ENCODE results near the gene CSNK1D.

DNA sequence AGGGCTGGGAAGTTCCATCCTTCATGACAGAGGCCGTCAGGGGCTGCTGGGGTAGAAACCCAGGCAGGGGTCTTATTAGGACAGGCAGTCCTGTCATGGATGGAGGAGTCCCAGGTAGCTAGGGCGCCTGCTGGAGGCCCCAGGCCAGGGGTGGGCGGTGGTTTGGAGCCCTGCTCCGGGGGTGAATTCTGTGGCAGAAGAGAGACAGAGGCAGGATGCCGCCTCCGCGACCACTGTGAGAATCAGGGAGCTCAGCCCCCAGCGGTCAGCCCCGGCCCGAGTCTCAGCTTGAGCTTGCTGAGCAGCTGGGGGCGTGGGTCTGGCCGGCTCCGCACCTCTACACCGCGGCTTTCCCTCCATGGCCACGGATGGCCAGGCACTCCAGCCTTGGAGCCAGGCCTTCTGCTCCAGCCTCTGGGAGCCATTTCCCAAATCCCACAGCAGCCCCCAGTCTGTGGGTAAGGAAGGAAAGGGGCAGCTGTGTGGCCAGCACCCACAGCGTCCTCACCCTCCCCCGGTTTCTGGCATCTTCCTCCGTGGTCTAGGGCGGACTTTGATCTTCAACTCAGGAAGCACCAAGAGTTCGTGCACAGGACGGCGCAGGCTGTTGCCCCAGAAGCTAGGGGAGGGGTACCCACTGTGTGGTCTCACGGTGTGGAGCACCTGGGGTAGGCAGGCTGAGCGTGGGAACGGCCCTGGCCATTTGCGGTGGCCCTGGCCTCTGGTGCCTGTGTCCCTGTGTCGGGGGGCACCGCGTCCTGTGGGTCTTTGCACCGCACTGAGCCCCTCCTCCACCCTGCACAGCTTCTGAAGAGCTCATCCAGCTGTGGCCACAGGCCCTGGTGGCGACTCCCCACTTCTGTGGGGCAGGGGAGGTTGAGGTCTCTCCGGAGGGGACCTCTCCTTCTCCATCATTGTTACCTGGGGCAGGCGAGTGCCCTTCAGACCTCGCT is 29.8 kb upstream of the CSNK1D start:
- TF ChIP-seq ZNF121 (CRISPR knock-in tag; IDR thresholded peaks at IDR 0.05): no peak
- TF ChIP-seq RORB (CRISPR knock-in tag; IDR thresholded peaks at IDR 0.05): no peak
- TF ChIP-seq SOX15 (CRISPR knock-in tag; IDR thresholded peaks at IDR 0.05): no peak
- TF ChIP-seq, protein P1, sequence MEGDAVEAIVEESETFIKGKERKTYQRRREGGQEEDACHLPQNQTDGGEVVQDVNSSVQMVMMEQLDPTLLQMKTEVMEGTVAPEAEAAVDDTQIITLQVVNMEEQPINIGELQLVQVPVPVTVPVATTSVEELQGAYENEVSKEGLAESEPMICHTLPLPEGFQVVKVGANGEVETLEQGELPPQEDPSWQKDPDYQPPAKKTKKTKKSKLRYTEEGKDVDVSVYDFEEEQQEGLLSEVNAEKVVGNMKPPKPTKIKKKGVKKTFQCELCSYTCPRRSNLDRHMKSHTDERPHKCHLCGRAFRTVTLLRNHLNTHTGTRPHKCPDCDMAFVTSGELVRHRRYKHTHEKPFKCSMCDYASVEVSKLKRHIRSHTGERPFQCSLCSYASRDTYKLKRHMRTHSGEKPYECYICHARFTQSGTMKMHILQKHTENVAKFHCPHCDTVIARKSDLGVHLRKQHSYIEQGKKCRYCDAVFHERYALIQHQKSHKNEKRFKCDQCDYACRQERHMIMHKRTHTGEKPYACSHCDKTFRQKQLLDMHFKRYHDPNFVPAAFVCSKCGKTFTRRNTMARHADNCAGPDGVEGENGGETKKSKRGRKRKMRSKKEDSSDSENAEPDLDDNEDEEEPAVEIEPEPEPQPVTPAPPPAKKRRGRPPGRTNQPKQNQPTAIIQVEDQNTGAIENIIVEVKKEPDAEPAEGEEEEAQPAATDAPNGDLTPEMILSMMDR (IDR thresholded peaks at IDR 0.05): no peak
- TF ChIP-seq, protein P2, sequence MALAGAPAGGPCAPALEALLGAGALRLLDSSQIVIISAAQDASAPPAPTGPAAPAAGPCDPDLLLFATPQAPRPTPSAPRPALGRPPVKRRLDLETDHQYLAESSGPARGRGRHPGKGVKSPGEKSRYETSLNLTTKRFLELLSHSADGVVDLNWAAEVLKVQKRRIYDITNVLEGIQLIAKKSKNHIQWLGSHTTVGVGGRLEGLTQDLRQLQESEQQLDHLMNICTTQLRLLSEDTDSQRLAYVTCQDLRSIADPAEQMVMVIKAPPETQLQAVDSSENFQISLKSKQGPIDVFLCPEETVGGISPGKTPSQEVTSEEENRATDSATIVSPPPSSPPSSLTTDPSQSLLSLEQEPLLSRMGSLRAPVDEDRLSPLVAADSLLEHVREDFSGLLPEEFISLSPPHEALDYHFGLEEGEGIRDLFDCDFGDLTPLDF (CRISPR knock-in tag; IDR thresholded peaks at IDR 0.05): no peak
- TF ChIP-seq RELA (CRISPR knock-in tag; IDR thresholded peaks at IDR 0.05; ENCODE audit: borderline replicate concordance): no peak
- no peak for TF ChIP-seq SMAD4 (CRISPR knock-in tag; IDR thresholded peaks at IDR 0.05)
- no peak for TF ChIP-seq TP53 (CRISPR knock-in tag; IDR thresholded peaks at IDR 0.05)
- no peak for TF ChIP-seq ZNF416 (CRISPR knock-in tag; IDR thresholded peaks at IDR 0.05)
- no peak for TF ChIP-seq MLX (CRISPR knock-in tag; IDR thresholded peaks at IDR 0.05)
- TF ChIP-seq, protein P3, sequence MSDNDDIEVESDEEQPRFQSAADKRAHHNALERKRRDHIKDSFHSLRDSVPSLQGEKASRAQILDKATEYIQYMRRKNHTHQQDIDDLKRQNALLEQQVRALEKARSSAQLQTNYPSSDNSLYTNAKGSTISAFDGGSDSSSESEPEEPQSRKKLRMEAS (CRISPR knock-in tag; IDR thresholded peaks at IDR 0.05): no peak
